Activated CD8-positive, alpha-beta T cell treated with anti-CD3 and anti-CD28 coated beads, Interleukin-2, amount 10 ng/mL, durations not matched to agents 7 days and 5 days (primary cell): ENCODE measurements around the gene TTC33. TPM values are rescaled to one million over a fixed set of nuclear protein-coding genes. Genes with fewer than 3 reads are reported as not detected.
A peak's percentile ranks its signal among the peaks of the same experiment; 100 is the strongest.
"Not testable (repeated sequence)": the region's sequence is repeated elsewhere in the genome, so short reads cannot be mapped to it uniquely, and the experiment has no call there.

ENCODE experiments used
- ATAC-seq: fragments of 150-1000 bp; cut with Tn5 transposase; one replicate; pipeline ENCODE4 v1.10.0; 2021; ENCODE audit warnings: moderate library complexity
- CTCF ChIA-PET: fragments of 350-600 bp; sonication (Branson Sonifier 250); formaldehyde crosslinking; loops from one replicate; lab custom pipeline; 2021; ENCODE audit warnings: antibody characterized with exemption; lab: Charles Lee
- POLR2A ChIA-PET: fragments of 350-600 bp; sonication (Branson Sonifier 250); formaldehyde crosslinking; loops from one replicate; lab custom pipeline; 2021; ENCODE audit warnings: antibody characterized with exemption; lab: Charles Lee
- DNase-seq: peaks from one replicate; pipeline ENCODE4 v3.0.0-alpha.2; 2020
- H3K27ac Mint-ChIP-seq: one replicate; pipeline ENCODE4 v1.8.0; 2021; ENCODE audit warnings: mild to moderate bottlenecking, mixed read lengths
- H3K27me3 Mint-ChIP-seq: one replicate; pipeline ENCODE4 v1.8.0; 2021; ENCODE audit warnings: low read depth, mixed read lengths
- H3K36me3 Mint-ChIP-seq: one replicate; pipeline ENCODE4 v1.8.0; 2021; ENCODE audit warnings: low read depth, mixed read lengths
- H3K4me1 Mint-ChIP-seq: one replicate; pipeline ENCODE4 v1.8.0; 2021; ENCODE audit warnings: low read depth, mixed read lengths
- H3K4me3 Mint-ChIP-seq: one replicate; pipeline ENCODE4 v1.8.0; 2021; ENCODE audit warnings: mild to moderate bottlenecking, mixed read lengths
- H3K9me3 Mint-ChIP-seq: one replicate; pipeline ENCODE4 v1.8.0; 2022; ENCODE audit warnings: mixed read lengths; ENCODE audit not compliant: insufficient read depth
- total RNA-seq, 2 experiments: library from RNA; stranded (reverse); gene quantifications; one replicate each; pipeline ENCODE4 v1.2.3, GENCODE V29; 2021

Gene TTC33
- total RNA-seq, 2 experiments from 2014 or later = 13.4 to 14.0 TPM

DNA sequence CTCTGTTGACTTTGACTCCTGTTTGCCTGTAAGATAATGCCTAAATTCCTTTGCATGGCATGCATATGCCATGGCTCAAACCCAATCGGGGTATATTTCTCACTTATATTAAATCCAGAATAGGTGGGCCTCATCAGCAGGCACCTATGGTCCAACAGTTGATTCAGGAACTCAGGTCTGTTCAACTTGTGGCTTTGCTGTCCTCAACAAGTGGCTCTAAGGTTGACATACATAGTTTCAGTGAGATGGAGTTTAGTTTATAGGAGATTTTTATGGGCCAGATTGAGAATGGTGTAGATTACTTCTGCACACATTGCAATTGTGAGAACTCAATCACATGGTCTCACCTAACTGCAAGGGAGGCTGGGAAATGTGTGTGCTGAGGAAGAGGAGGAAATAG lies 107.6 kb downstream of the TTC33 start:
- H3K27me3 Mint-ChIP-seq = no peaks in the 10 kb centered on the region
- peak overlapping the region; percentile 18 for H3K27ac Mint-ChIP-seq
- ChIA-PET POLR2A (interaction anchor here (0.8 kb wide), 1 partner anchor 159 kb away, joined by 3 read pairs; no protein-coding TSS in a partner anchor), CTCF (interaction anchor here (0.9 kb wide), 1 partner anchor 9 kb away, joined by 3 read pairs; no protein-coding TSS in a partner anchor)
- peaks cover 43% of the 10 kb centered on the region for H3K36me3 Mint-ChIP-seq
- DNase-seq (no peak), ATAC-seq (no peak)
- no peak overlapping the region for H3K4me3 Mint-ChIP-seq
- peaks cover 12% of the 10 kb centered on the region for H3K9me3 Mint-ChIP-seq
- H3K4me1 Mint-ChIP-seq = peaks cover 49% of the 10 kb centered on the region

GRCh38 chr5:40646266-40646665 lies 109.5 kb downstream of the TTC33 start:
- Mint-ChIP-seq H3K9me3 (peaks cover 15% of the 10 kb centered on the region), H3K4me3 (no peak overlapping the region), H3K27me3 (no peaks in the 10 kb centered on the region), H3K4me1 (peaks cover 41% of the 10 kb centered on the region), H3K36me3 (peaks cover 40% of the 10 kb centered on the region), H3K27ac (no peak overlapping the region)
- POLR2A ChIA-PET = interaction anchor here (0.5 kb wide), 1 partner anchor 140 kb away, joined by 3 read pairs; no protein-coding TSS in a partner anchor
- CTCF ChIA-PET = no interaction called here
- ATAC-seq (no peak), DNase-seq (no peak)

- H3K27me3 Mint-ChIP-seq, DNase-seq, H3K4me3 Mint-ChIP-seq, ATAC-seq, POLR2A ChIA-PET, H3K27ac Mint-ChIP-seq: not testable (repeated sequence)
- peaks cover 36% of the 10 kb centered on the region for H3K9me3 Mint-ChIP-seq
- peaks cover 62% of the 10 kb centered on the region for H3K36me3 Mint-ChIP-seq
- CTCF ChIA-PET = interaction anchor here (1.0 to 1.4 kb wide), 2 partner anchors 9 to 41 kb away, joined by 3 read pairs; no protein-coding TSS in a partner anchor
- H3K4me1 Mint-ChIP-seq = peaks cover 12% of the 10 kb centered on the region
Measured at GRCh38 chr5:40639531-40639930, 116.2 kb downstream of the TTC33 start.

DNA sequence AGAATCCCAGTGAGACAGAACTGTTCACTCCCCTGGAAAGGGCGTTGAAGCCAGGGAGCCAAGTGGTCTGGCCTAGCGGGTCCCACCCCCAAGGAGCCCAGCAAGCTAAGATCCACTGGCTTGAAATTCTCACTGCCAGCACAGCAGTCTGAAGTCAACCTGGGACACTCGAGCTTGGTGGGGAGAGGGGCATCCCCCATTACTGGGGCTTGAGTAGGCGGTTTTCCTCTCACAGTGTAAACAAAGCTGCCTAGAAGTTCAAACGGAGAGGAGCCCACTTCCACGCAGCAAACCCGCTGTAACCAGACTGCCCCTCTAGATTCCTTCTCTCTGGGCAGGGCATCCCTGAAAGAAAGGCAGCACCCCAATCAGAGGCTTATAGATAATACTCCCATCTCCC lies 121.2 kb downstream of the TTC33 start:
- no peak for ATAC-seq
- DNase-seq = no peak
- peaks cover 7% of the 10 kb centered on the region for H3K4me1 Mint-ChIP-seq
- H3K4me3 Mint-ChIP-seq = no peak overlapping the region
- ChIA-PET CTCF (no interaction called here), POLR2A (no interaction called here)
- H3K27me3 Mint-ChIP-seq = no peaks in the 10 kb centered on the region
- H3K36me3 Mint-ChIP-seq = peaks cover 47% of the 10 kb centered on the region
- no peak overlapping the region for H3K27ac Mint-ChIP-seq
- H3K9me3 Mint-ChIP-seq = peaks cover 32% of the 10 kb centered on the region

DNA sequence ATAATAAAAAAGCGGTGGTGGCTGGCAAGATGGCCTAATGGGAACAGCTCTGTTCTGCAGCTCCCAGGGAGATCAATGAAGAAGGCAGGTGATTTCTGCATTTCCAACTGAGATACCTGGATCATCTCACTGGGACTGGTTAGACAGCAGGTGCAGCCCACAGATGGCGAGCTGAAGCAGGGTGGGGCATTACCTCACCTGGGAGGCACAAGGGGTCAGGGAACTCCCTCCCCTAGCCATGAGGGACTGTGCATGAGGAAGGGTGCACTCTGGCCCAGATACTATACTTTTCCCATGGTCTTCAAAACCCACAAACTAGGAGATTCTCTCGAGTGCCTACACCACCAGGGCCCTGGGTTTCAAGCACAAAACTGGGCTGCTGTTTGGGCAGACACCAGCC lies 121.6 kb downstream of the TTC33 start:
- H3K4me3 Mint-ChIP-seq = no peak overlapping the region
- no peaks in the 10 kb centered on the region for H3K27me3 Mint-ChIP-seq
- no peak for DNase-seq
- no peak overlapping the region for H3K27ac Mint-ChIP-seq
- peaks cover 7% of the 10 kb centered on the region for H3K4me1 Mint-ChIP-seq
- no peak for ATAC-seq
- POLR2A ChIA-PET = no interaction called here
- peaks cover 32% of the 10 kb centered on the region for H3K9me3 Mint-ChIP-seq
- peaks cover 45% of the 10 kb centered on the region for H3K36me3 Mint-ChIP-seq
- CTCF ChIA-PET = no interaction called here

GRCh38 chr5:40631236-40631635 lies 124.5 kb downstream of the TTC33 start:
- no peak overlapping the region for H3K27ac Mint-ChIP-seq
- no peaks in the 10 kb centered on the region for H3K27me3 Mint-ChIP-seq
- H3K4me1 Mint-ChIP-seq = peaks cover 7% of the 10 kb centered on the region
- DNase-seq = no peak
- CTCF ChIA-PET = interaction anchor here (1.0 kb wide), 1 partner anchor 169 kb away, joined by 3 read pairs; no protein-coding TSS in a partner anchor
- H3K9me3 Mint-ChIP-seq = peaks cover 15% of the 10 kb centered on the region
- no peak overlapping the region for H3K4me3 Mint-ChIP-seq
- no peak for ATAC-seq
- POLR2A ChIA-PET = no interaction called here
- H3K36me3 Mint-ChIP-seq = peaks cover 19% of the 10 kb centered on the region

DNA sequence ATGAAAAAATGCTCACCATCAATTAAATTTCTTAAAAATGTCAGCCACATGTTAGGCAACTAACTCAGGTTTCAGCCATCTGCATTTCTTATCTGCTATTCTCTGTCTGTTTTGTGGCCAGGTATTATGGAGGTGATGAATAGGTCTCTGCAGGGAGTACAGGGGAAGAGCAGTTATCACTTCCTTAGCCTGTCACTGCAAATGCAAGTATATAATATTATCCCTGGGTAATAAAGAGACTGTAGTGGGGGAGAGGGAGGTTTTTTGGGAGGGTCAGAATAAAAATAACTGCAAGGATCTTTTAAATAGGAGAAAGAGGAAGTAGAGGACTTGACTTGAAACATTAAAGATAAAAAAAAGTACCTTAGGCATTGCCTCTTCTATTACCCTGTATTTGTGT lies 125.6 kb downstream of the TTC33 start:
- H3K4me1 Mint-ChIP-seq = peaks cover 11% of the 10 kb centered on the region
- no peaks in the 10 kb centered on the region for H3K27me3 Mint-ChIP-seq
- CTCF ChIA-PET = no interaction called here
- DNase-seq = no peak
- POLR2A ChIA-PET = no interaction called here
- peaks cover 4% of the 10 kb centered on the region for H3K9me3 Mint-ChIP-seq
- peaks cover 10% of the 10 kb centered on the region for H3K36me3 Mint-ChIP-seq
- no peak overlapping the region for H3K27ac Mint-ChIP-seq
- no peak for ATAC-seq
- no peak overlapping the region for H3K4me3 Mint-ChIP-seq

DNA sequence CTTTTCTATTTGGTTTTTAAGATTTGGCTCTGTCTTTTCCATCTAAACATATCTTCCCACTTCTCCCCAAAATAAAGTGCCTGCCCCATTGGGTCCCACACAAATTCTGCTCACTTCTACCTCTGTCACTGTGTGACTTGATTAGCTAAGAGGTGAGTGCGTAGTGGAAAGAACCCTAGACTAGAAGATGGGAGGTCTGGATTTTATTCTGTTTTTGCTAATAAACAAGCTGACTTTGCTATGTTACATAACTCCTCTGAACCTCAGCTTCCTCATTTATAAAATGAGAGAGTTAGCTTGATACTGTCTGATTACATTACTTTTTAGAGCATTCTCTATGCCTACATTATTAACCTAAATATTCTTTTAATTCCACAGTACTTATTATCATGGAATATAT lies 127.4 kb downstream of the TTC33 start:
- ATAC-seq (no peak), DNase-seq (no peak)
- Mint-ChIP-seq H3K4me3 (no peak overlapping the region), H3K27ac (no peak overlapping the region), H3K9me3 (peaks cover 4% of the 10 kb centered on the region), H3K4me1 (peaks cover 20% of the 10 kb centered on the region), H3K27me3 (no peaks in the 10 kb centered on the region), H3K36me3 (peaks cover 7% of the 10 kb centered on the region)
- CTCF ChIA-PET = interaction anchor here (1.6 kb wide), 1 partner anchor 58 kb away, joined by 4 read pairs; no protein-coding TSS in a partner anchor
- POLR2A ChIA-PET = interaction anchor here (1.1 kb wide), 1 partner anchor 54 kb away, joined by 4 read pairs; no protein-coding TSS in a partner anchor

- Mint-ChIP-seq H3K27ac (no peak overlapping the region), H3K36me3 (peaks cover 7% of the 10 kb centered on the region), H3K9me3 (peaks cover 4% of the 10 kb centered on the region), H3K4me3 (no peak overlapping the region), H3K27me3 (no peaks in the 10 kb centered on the region), H3K4me1 (peaks cover 27% of the 10 kb centered on the region)
- ATAC-seq (no peak), DNase-seq (no peak)
- POLR2A ChIA-PET = interaction anchor here (1.1 kb wide), 1 partner anchor 55 kb away, joined by 4 read pairs; no protein-coding TSS in a partner anchor
- CTCF ChIA-PET = interaction anchor here (0.8 to 1.6 kb wide), 3 partner anchors 13 to 59 kb away, joined by 3 to 4 read pairs (median 3); no protein-coding TSS in a partner anchor
Measured at GRCh38 chr5:40627706-40628105, 128.1 kb downstream of the TTC33 start.

DNA sequence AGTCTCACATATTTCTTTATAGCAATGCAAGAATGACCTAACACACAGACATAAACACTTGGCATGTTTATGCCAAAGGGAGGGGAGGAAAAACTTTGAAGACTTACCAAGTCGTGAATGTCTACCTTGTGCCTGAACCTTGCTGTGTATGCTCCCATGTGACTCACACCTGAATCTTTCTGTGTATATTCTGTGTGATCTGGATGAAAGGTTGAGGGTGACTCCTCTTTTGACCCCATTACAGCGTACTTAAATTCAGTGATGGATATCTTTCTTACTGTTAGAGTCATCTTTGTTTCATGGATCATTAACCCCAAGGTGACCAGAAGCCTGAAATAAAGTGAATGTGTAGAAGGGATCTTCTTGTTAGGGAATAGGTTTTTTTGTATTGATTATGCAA lies 129.0 kb downstream of the TTC33 start:
- Mint-ChIP-seq H3K4me1 (peaks cover 32% of the 10 kb centered on the region), H3K27ac (no peak overlapping the region), H3K27me3 (no peaks in the 10 kb centered on the region), H3K9me3 (peaks cover 4% of the 10 kb centered on the region), H3K36me3 (peaks cover 7% of the 10 kb centered on the region), H3K4me3 (no peak overlapping the region)
- DNase-seq (no peak), ATAC-seq (no peak)
- ChIA-PET CTCF (interaction anchor here (1.6 kb wide), 1 partner anchor 60 kb away, joined by 4 read pairs; no protein-coding TSS in a partner anchor), POLR2A (no interaction called here)

DNA sequence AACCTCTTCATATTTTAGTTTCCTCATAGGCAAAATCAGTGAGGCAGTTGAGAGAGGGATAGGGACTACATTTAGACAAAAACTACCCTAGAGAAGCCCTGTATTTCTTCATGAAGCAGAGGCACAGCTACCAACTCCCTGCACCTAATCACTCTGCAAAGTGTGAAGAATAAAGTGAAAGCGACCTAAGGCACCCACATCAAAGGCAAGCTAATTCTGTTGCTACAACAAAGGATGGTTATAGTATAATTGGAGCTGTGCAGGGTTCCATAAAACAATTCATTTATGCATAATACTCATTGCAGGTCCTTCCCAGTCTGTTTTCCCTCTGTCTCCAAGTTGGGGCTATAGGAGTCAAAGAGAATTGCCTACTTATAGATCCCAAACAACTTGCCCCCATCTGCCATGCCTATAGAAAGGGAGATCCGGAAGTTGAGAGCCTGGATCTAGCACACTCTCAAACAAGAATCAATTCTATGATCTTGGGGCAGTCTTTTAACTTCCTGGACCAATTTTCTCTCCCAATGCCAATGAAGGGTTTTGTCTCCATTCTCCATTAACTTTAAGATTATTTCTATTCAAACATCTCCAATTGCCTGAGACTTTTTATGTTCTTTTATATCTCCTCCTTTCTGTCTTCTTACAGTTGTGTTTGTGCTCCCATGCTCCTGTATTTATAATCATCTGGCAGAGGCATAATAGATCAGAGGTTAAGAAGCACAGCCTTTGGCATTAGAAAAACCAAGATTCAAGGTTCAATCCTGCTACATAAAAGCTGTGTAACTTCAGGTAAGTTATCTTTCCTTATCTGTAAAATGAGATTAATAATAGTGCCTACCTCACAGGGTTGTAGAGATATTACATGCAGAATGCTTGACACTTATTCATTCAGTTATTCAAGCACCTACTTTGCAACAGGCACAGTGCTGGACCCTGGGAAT lies 132.0 kb downstream of the TTC33 start:
- ChIA-PET CTCF (interaction anchor here (0.7 to 1.3 kb wide), 4 partner anchors 9 to 62 kb away, joined by 3 to 4 read pairs (median 3); no protein-coding TSS in a partner anchor), POLR2A (no interaction called here)
- Mint-ChIP-seq H3K9me3 (peaks cover under 1% of the 10 kb centered on the region), H3K36me3 (no peaks in the 10 kb centered on the region), H3K27ac (peak overlapping the region; percentile 41), H3K27me3 (no peaks in the 10 kb centered on the region), H3K4me3 (no peak overlapping the region), H3K4me1 (peaks cover 27% of the 10 kb centered on the region)
- ATAC-seq (peak; percentile 95), DNase-seq (peak; percentile 62)
